Karpas-422 (cell line): Measurements from ENCODE around the gene SLC66A2. TPM values are rescaled to one million over a fixed set of nuclear protein-coding genes. Genes with fewer than 3 reads are reported as not detected.
A peak's percentile ranks its signal among the peaks of the same experiment; 100 is the strongest.

Source experiments
- DNase-seq: peaks from one replicate; pipeline ENCODE4 v3.0.0-alpha.2; 2015
- H2AFZ ChIP-seq: fragments of 200-600 bp; sonication (generic); 2 replicates; pipeline ENCODE4 v1.6.1; 2014; ENCODE audit warnings: antibody characterized with exemption, low read length, mixed read lengths
- H3K27ac ChIP-seq: fragments of 200-600 bp; sonication (generic); 2 replicates; pipeline ENCODE4 v1.5.1; 2014; ENCODE audit warnings: mild to moderate bottlenecking, low read length, moderate library complexity
- H3K27me3 ChIP-seq: fragments of 200-600 bp; sonication (generic); 2 replicates; pipeline ENCODE4 v1.6.1; 2014; ENCODE audit warnings: low read length, mixed read lengths
- H3K36me3 ChIP-seq: fragments of 200-600 bp; sonication (generic); 2 replicates; pipeline ENCODE4 v1.6.1; 2014; ENCODE audit warnings: low read length, mixed read lengths; ENCODE audit not compliant: insufficient read depth
- H3K4me1 ChIP-seq: fragments of 200-600 bp; sonication (generic); 2 replicates; pipeline ENCODE4 v1.6.1; 2014; ENCODE audit warnings: mild to moderate bottlenecking, low read length, mixed read lengths
- H3K4me2 ChIP-seq: fragments of 200-600 bp; sonication (generic); 2 replicates; pipeline ENCODE4 v1.6.1; 2014; ENCODE audit warnings: low read length, low read depth, mild to moderate bottlenecking; ENCODE audit not compliant: poor library complexity, severe bottlenecking
- H3K4me3 ChIP-seq: fragments of 200-600 bp; sonication (generic); 2 replicates; pipeline ENCODE4 v1.5.1; 2014; ENCODE audit warnings: mild to moderate bottlenecking, antibody characterized with exemption, low read length, mixed read lengths
- H3K79me2 ChIP-seq: fragments of 200-600 bp; sonication (generic); 2 replicates; pipeline ENCODE4 v1.6.1; 2014; ENCODE audit warnings: mild to moderate bottlenecking, low read length, mixed read lengths
- H3K9ac ChIP-seq: fragments of 200-600 bp; sonication (generic); 2 replicates; pipeline ENCODE4 v1.6.0; 2014; ENCODE audit warnings: low read length
- H3K9me2 ChIP-seq: fragments of 200-600 bp; sonication (generic), shearing (Covaris generic); replicated peaks from 2 replicates; pipeline ENCODE4 v1.6.0; 2014; ENCODE audit warnings: mild to moderate bottlenecking, low read length, moderate library complexity; ENCODE audit not compliant: insufficient read depth
- H3K9me3 ChIP-seq: fragments of 300-700, 200-600 bp; sonication (generic); 2 replicates; pipeline ENCODE4 v1.6.1; 2014; ENCODE audit warnings: low read length, mixed read lengths
- H4K20me1 ChIP-seq: fragments of 200-600 bp; sonication (generic); 2 replicates; pipeline ENCODE4 v1.6.1; 2014; ENCODE audit warnings: mild to moderate bottlenecking, antibody characterized with exemption, low read length, low read depth; ENCODE audit not compliant: insufficient read depth
- total RNA-seq: library from RNA; depleted of rRNA; stranded (reverse); fragments of >200 nt; shearing (Covaris generic); gene quantifications from 2 replicates; pipeline ENCODE4 v1.2.3, GENCODE V29; 2014; ENCODE audit warnings: low replicate concordance

SLC66A2 gene
- total RNA-seq, 1 experiment from 2014 or later = 43.1 TPM

- Histone ChIP-seq H3K9me2 (no peaks in the 10 kb centered on the region), H3K27ac (no peak overlapping the region), H3K9ac (peak overlapping the region; percentile 75), H3K4me3 (peak overlapping the region; percentile 70), H4K20me1 (peaks cover 52% of the 10 kb centered on the region), H2AFZ (no peak overlapping the region), H3K4me2 (peak overlapping the region; percentile 79), H3K27me3 (no peaks in the 10 kb centered on the region), H3K36me3 (peaks cover 4% of the 10 kb centered on the region; the same call in 1 of the 2 replicates), H3K79me2 (peaks cover 9% of the 10 kb centered on the region; the same call in 1 of the 2 replicates), H3K9me3 (no peaks in the 10 kb centered on the region), H3K4me1 (peaks cover 39% of the 10 kb centered on the region)
- peak; percentile 72 for DNase-seq
Measured at GRCh38 chr18:79965119-79965902, 13.9 kb upstream of the SLC66A2 start.

- H3K36me3 ChIP-seq = no peaks in the 10 kb centered on the region
- H3K27ac ChIP-seq = no peak within 1 kb of the TSS
- no peaks in the 10 kb centered on the region for H3K27me3 ChIP-seq
- H3K9me3 ChIP-seq = no peaks in the 10 kb centered on the region
- H3K4me3 ChIP-seq = peak within 1 kb of the TSS; percentile 70
- peak; percentile 84 for DNase-seq
- no peaks in the 10 kb centered on the region for H3K9me2 ChIP-seq
- peaks cover 46% of the 10 kb centered on the region for H3K4me1 ChIP-seq
- H2AFZ ChIP-seq = no peak within 1 kb of the TSS
- H3K4me2 ChIP-seq = peak within 1 kb of the TSS; percentile 79
- H3K9ac ChIP-seq = peak within 1 kb of the TSS; percentile 75
- 0 out of 2 replicates have a peak, but pooled peaks cover 3% of the 10 kb centered on the region for H3K79me2 ChIP-seq
- H4K20me1 ChIP-seq = peaks cover 44% of the 10 kb centered on the region
Measured at GRCh38 chr18:79964330-79965118, 13.1 kb upstream of the SLC66A2 start, which contains the start of gene HSBP1L1. Gene HSBP1L1 (plus strand): TSS chr18:79964643. CDS start chr18:79964736, 93 bp downstream.

GRCh38 chr18:79963658-79964329 is 12.3 kb upstream of the SLC66A2 start:
- Histone ChIP-seq H3K4me2 (peak overlapping the region; percentile 79), H3K36me3 (no peaks in the 10 kb centered on the region), H3K9ac (peak overlapping the region; percentile 31; the same call in 1 of the 2 replicates), H4K20me1 (peaks cover 42% of the 10 kb centered on the region), H3K79me2 (0 out of 2 replicates have a peak, but pooled peaks cover 3% of the 10 kb centered on the region), H3K27me3 (no peaks in the 10 kb centered on the region), H3K4me3 (peak overlapping the region; percentile 70; the same call in 1 of the 2 replicates), H3K4me1 (peaks cover 49% of the 10 kb centered on the region), H3K9me3 (no peaks in the 10 kb centered on the region), H2AFZ (no peak overlapping the region), H3K9me2 (no peaks in the 10 kb centered on the region), H3K27ac (no peak overlapping the region)
- DNase-seq = no peak

DNA sequence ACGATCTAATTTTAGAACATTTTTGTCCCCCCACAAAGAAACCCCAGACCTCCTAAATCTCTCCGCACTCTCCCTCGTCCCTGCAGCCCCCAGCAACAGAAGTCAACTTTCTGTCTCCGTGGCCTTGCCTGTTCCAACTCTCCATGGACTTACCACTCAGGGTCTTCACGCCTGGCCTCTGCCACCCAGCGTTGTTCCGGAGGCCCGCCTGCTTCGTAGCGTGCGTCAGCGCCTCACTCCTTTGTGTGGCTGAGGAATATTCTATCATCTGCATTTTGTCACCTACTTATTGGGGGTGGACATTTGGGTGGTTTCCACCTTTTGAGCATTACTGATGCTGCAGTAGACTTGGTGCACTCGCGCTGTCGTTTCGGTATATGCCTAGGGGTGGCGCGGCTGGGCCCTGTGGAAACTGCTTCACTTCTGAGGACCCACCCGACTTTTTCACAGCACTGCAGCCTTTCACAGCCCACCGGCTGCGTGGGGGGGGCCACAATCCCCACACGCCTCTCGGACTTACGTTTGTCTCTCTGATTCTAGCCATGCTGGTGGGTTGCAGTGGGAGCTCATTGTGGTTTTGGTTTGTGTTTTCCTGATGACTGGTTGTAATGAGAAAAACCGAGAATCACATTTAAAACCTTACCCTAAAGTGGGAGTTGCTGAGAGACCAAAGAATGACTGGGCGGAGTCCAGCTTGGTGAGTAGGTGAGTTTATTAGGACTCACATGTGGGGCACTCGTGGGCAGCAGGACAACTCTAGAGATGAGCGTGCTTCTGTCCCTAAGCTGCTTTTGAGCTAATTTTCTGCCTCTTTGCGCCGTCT is 11.6 kb upstream of the SLC66A2 start:
- no peaks in the 10 kb centered on the region for H3K27me3 ChIP-seq
- peaks cover 37% of the 10 kb centered on the region for H4K20me1 ChIP-seq
- H3K4me2 ChIP-seq = peak overlapping the region; percentile 21
- peak overlapping the region; percentile 31; the same call in 1 of the 2 replicates for H3K9ac ChIP-seq
- no peak overlapping the region for H3K27ac ChIP-seq
- H3K4me1 ChIP-seq = peaks cover 49% of the 10 kb centered on the region
- DNase-seq = peak; percentile 82
- H3K79me2 ChIP-seq = 0 out of 2 replicates have a peak, but pooled peaks cover 3% of the 10 kb centered on the region
- H3K9me3 ChIP-seq = no peaks in the 10 kb centered on the region
- H3K36me3 ChIP-seq = no peaks in the 10 kb centered on the region
- no peak overlapping the region for H2AFZ ChIP-seq
- no peaks in the 10 kb centered on the region for H3K9me2 ChIP-seq
- no peak overlapping the region for H3K4me3 ChIP-seq

DNA sequence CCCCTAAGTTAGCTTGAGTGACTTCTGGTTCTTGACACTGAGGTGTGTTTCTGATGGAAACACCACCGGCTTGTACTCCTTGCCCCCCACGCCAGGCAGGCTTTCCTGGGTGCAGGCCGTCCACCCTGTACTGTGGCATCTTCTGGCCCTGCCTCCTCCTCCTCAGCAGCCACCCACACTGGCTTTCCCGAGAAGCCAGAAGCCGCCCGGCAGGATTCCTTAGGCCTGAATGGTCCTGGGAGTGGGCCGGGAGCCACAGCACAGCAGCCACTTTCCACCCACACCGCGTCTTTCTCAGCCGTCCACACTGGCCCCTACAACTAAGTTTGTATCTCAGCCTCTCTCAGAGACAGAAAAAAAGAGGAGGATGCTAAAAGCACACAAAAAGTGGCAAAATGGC is 10.9 kb upstream of the SLC66A2 start:
- no peaks in the 10 kb centered on the region for H3K27me3 ChIP-seq
- no peak for DNase-seq
- no peak overlapping the region for H3K27ac ChIP-seq
- no peak overlapping the region for H2AFZ ChIP-seq
- peaks cover 29% of the 10 kb centered on the region for H4K20me1 ChIP-seq
- H3K4me1 ChIP-seq = peaks cover 49% of the 10 kb centered on the region
- 0 out of 2 replicates have a peak, but pooled peaks cover 3% of the 10 kb centered on the region for H3K79me2 ChIP-seq
- H3K36me3 ChIP-seq = no peaks in the 10 kb centered on the region
- no peaks in the 10 kb centered on the region for H3K9me2 ChIP-seq
- H3K4me2 ChIP-seq = no peak overlapping the region
- no peak overlapping the region for H3K9ac ChIP-seq
- H3K9me3 ChIP-seq = no peaks in the 10 kb centered on the region
- no peak overlapping the region for H3K4me3 ChIP-seq

DNA sequence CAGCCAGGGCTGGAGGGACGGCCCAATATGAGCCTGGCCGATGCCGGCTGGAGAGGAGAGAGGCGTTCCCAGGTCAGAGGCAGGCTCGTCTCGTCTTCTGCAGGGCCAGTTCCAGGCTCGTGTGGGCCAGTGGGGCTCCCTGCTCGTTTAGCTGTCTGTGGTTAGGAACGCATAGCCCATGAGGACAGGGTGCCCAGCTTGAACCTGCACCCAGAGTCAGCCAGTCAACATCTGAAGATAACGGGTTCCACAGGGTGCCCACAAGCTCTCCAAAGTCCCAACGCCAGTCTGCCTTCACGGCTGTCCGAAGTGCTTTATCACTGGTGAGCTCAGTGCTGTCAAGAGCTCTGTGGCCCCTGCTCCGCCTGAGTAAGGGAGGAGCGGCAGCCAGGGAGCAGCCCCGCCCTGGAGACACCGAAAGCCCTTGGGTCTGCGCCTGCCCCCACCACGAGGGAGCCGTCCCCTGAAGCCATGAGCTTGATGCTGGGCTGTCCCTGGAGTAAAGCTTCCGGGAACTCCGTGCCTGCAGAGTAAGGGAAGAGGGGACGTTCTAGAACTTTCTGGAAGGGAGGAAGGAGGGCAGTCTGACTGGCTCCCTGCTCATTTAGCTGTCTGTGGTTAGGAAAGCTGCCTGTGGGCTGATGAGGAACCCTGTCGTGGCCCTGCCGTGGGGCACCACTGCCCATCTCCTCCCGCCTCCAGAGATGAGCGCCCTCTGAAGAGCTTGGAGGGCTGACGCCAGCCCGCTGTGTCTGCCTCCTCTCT is 10.3 kb upstream of the SLC66A2 start:
- Histone ChIP-seq H3K27me3 (no peaks in the 10 kb centered on the region), H3K9me2 (no peaks in the 10 kb centered on the region), H3K36me3 (no peaks in the 10 kb centered on the region), H3K9ac (no peak overlapping the region), H3K9me3 (no peaks in the 10 kb centered on the region), H3K4me1 (peaks cover 49% of the 10 kb centered on the region), H3K79me2 (0 out of 2 replicates have a peak, but pooled peaks cover 3% of the 10 kb centered on the region), H4K20me1 (peaks cover 26% of the 10 kb centered on the region), H3K27ac (no peak overlapping the region), H3K4me2 (no peak overlapping the region), H2AFZ (no peak overlapping the region), H3K4me3 (no peak overlapping the region)
- DNase-seq = no peak
